GM18517 (cell line): ENCODE measurements around the gene MAPK1IP1L.
A peak's percentile ranks its signal among the peaks of the same experiment; 100 is the strongest.
"Not testable (repeated sequence)": the region's sequence is repeated elsewhere in the genome, so short reads cannot be mapped to it uniquely, and the experiment has no call there.

Experiments used
- ATAC-seq: cut with Tn5 transposase; IDR thresholded peaks from one replicate; pipeline ENCODE4 v1.9.1; 2021; ENCODE audit warnings: mild to moderate bottlenecking, moderate library complexity; ENCODE audit not compliant: unreplicated experiment

Gene MAPK1IP1L

GRCh38 chr14:55051423-55052268 is at the start of gene MAPK1IP1L:
Gene MAPK1IP1L, plus strand, starts transcription at chr14:55051647. Its CDS starts 10,037 bp downstream, at chr14:55061684.
- ATAC-seq, result peak; percentile 81

- no peak for ATAC-seq
These were observed 46.4 kb upstream of the MAPK1IP1L start for GRCh38 chr14:55005071-55005470.

GRCh38 chr14:55015006-55015405 is 36.4 kb upstream of the MAPK1IP1L start:
- ATAC-seq, result no peak

GRCh38 chr14:55019968-55020554 is 31.4 kb upstream of the MAPK1IP1L start:
- no peak for ATAC-seq

DNA sequence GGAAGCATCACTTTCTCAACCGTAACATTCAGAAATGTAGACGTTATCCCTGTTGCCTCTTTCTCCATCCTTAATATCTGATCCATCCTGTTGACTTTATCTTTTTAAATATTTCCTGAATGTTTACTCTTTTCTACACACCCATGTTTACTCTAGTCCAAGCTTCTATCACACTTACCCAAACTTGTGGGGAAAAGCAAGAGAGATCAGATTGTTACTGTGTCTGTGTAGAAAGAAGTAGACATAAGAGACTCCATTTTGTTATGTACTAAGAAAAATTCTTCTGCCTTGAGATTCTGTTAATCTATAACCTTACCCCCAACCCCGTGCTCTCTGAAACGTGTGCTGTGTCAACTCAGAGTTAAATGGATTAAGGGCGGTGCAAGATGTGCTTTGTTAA is 27.1 kb upstream of the MAPK1IP1L start:
- ATAC-seq, result not testable (repeated sequence)

- ATAC-seq, result no peak
These were observed 25.5 kb upstream of the MAPK1IP1L start for GRCh38 chr14:55025948-55026347.

DNA sequence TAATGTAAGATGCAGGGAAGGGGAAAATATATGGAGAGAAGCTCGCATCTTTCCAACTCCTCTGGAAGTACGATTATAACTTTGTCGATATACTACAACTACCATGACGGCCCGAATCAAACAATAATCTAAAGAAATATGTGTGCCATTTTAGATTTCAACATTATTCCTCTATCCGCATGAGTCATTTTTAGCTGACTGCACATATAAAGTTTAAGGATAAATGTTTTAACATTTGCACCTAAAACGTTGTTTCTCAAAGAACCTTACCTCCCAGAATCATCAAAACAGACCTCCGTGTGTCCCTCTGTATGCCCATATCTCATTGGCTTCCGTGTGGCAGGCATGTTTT is 25.0 kb upstream of the MAPK1IP1L start:
- ATAC-seq, result no peak

DNA sequence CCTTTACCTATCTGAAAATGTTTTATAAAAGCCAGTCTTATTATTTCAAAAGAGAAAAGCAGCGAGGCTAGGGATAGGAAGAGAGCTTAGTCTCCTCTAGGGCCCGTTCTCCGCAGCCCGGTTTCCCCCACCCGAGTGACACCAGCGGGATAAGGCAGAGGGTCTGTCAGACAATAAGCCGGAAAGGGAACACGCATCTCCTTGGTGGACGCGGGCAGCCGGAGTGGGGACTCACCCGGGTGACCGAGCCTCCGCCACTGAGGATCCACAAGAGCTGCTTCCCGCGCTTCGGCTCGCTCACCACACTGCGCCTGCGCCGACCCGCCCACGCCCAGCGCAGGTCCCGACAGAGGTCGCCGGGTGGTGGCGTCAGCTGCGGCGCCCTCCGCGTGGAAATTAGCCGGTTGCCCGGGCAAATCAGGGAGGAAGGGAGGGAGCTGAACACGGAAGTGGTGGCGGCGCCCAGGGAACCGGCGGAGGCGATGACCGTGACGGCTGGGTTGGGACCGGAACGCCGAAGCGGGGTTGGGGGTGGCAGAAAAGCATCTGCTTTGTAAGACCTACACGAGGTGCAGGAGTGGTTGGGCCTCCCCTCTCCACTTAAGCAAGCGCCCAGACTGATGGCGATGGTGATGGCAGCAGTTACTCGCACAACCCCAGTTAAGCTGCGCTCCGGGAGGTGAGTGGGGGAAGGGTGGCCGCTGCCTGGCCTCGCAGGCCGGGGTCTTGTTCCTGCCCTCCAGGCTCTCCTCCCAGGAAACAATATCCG is 24.5 kb upstream of the MAPK1IP1L start, which contains the start of the genes SOCS4 and WDHD1:
Gene SOCS4, plus strand, starts transcription at position 444 of the 769 bp plus-strand sequence. CDS start 15,806 bp downstream, outside the sequence.
Gene WDHD1, minus strand, starts transcription at position 307 of the 769 bp plus-strand sequence. CDS start 312 bp downstream, outside the sequence.
- peak; percentile 89 for ATAC-seq

DNA sequence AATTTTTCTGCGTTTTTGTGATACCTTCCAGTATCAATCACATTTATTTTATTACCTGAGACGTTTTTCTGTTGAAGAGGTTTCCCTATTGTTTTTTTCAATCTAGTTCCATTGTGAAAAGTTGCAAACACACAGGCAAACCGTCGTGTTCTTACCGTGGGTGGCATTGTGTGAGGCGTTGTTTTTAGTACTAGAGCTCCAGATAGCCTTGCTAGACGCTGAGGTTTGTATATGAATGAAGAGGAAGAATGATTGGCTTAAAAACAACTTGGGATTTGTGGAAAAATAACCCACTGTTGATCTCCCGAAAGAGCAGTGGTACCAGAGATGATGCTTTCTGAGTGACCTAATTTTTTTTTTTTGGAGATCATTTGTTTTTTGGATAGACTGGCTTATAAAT is 23.4 kb upstream of the MAPK1IP1L start:
- no peak for ATAC-seq

- ATAC-seq, result no peak
These were observed 23.0 kb upstream of the MAPK1IP1L start for GRCh38 chr14:55028476-55028875.

DNA sequence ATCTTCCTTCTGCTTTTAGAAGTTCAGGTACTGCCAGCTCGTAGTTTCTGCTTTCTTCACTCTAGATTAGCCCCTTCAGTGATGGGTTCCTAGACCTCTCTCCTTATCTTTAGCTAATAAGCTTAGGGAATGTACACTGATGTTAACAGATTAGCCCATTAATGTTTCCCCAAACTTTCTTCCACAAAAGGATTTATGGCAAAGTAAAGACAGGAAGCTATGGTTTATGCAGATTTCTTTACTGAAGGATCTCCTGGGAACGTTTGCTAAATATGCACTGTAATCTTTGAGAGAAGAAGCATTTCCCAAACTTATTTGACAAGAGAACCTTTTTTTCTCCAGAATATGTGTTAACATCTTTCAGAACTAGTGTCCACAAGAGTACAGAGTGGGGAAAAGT is 20.3 kb upstream of the MAPK1IP1L start:
- ATAC-seq, result no peak

- ATAC-seq, result not testable (repeated sequence)
These were observed 13.5 kb upstream of the MAPK1IP1L start for GRCh38 chr14:55037995-55038394.

DNA sequence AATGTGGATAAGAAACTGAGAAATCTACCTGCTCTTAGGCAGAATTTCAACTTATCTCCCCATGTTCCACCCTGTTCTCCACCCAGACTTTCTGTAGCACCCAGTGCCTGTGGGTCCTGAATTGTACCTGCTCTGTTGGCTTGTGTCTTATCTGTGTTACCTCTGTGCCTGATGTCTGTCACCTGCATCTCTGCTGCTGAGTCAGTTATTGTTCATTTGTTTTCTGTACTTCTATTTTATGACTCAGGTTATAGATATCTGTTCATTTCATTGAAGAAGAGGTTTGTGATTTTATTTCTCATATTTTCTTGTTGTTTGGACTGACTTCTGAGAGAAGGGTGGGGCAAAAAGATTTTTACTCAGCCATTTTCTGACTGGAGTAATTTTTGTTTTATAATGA is 12.7 kb upstream of the MAPK1IP1L start:
- no peak for ATAC-seq

DNA sequence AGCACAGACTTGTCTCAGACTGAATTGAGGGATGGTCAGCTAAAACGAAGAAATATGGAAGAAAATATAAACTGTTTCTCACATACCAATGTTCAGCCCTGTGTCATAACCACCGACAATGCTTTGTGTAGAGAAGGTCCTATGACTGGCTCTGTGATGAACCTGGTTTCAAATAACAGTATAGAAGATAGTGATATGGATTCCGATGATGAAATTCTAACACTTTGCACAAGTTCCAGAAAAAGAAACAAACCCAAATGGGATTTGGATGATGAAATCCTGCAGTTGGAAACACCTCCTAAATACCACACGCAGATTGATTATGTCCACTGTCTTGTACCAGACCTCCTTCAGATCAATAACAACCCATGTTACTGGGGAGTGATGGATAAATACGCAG is 7.9 kb upstream of the MAPK1IP1L start:
- no peak for ATAC-seq

DNA sequence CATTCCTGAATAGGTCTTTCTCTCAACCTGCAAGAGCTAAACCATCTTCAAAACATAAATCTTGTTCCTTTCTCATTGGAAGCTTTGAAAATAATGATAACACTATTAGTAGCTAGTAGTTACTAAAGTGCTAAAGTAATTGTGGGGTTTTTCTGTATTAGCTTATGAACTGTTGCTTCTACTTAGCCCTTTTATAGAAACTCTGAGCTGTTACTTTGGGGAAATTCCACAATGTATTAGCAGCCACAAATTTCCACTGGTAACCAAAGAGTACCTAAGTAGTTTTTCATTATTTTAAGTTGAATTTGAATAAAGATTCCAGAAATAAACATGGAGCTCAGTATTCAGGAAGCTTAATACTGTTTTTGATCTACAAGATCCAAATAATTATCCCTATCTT is 6.4 kb upstream of the MAPK1IP1L start:
- ATAC-seq, result no peak

DNA sequence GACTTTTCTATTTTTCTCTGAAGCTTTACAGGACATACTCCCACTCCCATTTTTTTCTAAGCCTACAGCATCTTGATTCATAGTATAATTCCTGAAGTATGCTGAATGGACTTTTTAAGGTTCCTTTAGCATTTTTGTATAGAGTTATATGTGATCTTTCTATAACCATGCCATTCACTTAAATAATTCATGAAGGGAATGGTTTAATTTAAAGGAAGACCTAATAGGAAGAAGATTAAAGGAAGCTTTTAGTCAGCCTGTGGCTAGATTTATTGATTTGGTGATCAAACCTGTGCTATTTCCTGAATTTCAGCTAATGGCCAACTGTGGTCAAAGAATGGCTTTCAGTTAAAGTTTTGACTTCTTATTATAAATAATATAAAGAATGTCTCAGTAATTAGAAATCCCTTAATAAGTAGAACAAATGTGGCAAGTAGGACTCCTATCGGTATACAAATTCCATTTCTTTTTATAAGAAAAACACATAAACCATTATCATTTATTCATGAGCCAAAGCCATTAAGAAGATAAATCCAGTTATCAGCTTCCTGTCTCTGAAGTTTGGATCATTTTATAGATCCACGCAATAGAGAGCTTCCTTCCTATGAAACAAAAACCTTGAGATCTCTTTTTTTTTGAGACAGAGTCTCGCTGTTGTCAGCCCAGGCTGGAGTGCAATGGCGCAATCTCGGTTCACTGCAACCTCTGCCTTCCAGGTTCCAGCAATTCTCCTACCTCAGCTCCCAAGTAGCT is 4.0 kb upstream of the MAPK1IP1L start:
- ATAC-seq, result no peak

GRCh38 chr14:55048900-55049436 is 2.5 kb upstream of the MAPK1IP1L start:
- ATAC-seq, result no peak

DNA sequence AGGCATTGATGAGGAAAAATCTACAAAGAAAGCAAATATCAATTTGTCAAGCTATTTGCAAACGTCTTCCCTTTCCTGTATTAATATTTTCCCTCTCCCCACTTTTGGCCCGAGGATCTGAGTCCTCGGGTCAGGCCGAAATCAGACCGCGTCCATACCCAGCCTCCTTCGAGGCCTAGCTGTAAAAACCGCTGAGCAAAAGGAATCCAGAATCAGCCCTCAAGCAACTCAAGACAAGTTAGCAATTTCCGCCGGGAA is 353 bp upstream of the MAPK1IP1L start:
- peak; percentile 31 for ATAC-seq

GRCh38 chr14:55052269-55052930 is 953 bp downstream of the MAPK1IP1L start:
- peak; percentile 12 for ATAC-seq

DNA sequence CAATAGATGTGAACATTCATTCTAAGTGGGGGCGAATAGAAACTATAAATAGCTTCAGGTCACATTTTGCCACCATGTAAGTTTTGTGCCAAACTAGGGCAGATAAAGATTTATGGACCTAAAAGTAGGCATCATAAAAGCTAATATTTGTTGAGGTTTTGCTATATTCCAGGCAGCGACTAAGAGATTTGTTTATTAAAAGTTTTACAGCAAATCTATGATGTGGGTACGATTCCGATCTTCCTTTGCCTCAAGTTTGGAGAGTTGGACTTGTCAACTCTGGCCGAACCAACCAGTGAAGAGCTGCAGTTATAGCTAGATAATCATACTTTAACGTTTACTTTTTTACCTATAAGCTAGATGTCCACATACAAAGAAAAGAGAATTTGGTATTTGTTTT is 1.6 kb downstream of the MAPK1IP1L start:
- ATAC-seq, result no peak
